ENCODE data around the gene PROC.

Gene PROC

GRCh38 chr2:127415593-127416505, 2.4 kb upstream of the PROC start:
- H3K27ac ChIP-seq = no peak overlapping the region
- TF ChIP-seq CTCF (conservative IDR thresholded peaks at IDR 0.05) (no peak; the same call in 1 of the 2 replicates), ZFX (IDR thresholded peaks at IDR 0.05) (no peak)

GRCh38 chr2:127416506-127417001, 1.7 kb upstream of the PROC start:
- no peak overlapping the region for H3K27ac ChIP-seq
- TF ChIP-seq CTCF (conservative IDR thresholded peaks at IDR 0.05) = no peak
- no peak for TF ChIP-seq ZFX (IDR thresholded peaks at IDR 0.05)

- TF ChIP-seq CTCF (conservative IDR thresholded peaks at IDR 0.05) (no peak), ZFX (IDR thresholded peaks at IDR 0.05) (no peak)
- no peak overlapping the region for H3K27ac ChIP-seq
Measured at GRCh38 chr2:127417406-127417805, 821 bp upstream of the PROC start.

GRCh38 chr2:127419112-127419430, 844 bp downstream of the PROC start:
- H3K27ac ChIP-seq = no peak overlapping the region
- TF ChIP-seq CTCF (conservative IDR thresholded peaks at IDR 0.05) = no peak
- TF ChIP-seq ZFX (IDR thresholded peaks at IDR 0.05) = no peak

- H3K27ac ChIP-seq = no peak overlapping the region
- TF ChIP-seq ZFX (IDR thresholded peaks at IDR 0.05) (no peak), CTCF (conservative IDR thresholded peaks at IDR 0.05) (no peak)
Measured at GRCh38 chr2:127419448-127420038, 1.3 kb downstream of the PROC start.

- TF ChIP-seq ZFX (IDR thresholded peaks at IDR 0.05) (no peak), CTCF (conservative IDR thresholded peaks at IDR 0.05) (no peak)
- no peak overlapping the region for H3K27ac ChIP-seq
Measured at GRCh38 chr2:127420039-127420864, 2.0 kb downstream of the PROC start.
